Measurements from ENCODE around the gene FADS2. TPM values are rescaled to one million over a fixed set of nuclear protein-coding genes. Genes with fewer than 3 reads are reported as not detected.

FADS2 gene
- total RNA-seq = 10 to 100 TPM; 69.1 to 90.1 TPM

DNA sequence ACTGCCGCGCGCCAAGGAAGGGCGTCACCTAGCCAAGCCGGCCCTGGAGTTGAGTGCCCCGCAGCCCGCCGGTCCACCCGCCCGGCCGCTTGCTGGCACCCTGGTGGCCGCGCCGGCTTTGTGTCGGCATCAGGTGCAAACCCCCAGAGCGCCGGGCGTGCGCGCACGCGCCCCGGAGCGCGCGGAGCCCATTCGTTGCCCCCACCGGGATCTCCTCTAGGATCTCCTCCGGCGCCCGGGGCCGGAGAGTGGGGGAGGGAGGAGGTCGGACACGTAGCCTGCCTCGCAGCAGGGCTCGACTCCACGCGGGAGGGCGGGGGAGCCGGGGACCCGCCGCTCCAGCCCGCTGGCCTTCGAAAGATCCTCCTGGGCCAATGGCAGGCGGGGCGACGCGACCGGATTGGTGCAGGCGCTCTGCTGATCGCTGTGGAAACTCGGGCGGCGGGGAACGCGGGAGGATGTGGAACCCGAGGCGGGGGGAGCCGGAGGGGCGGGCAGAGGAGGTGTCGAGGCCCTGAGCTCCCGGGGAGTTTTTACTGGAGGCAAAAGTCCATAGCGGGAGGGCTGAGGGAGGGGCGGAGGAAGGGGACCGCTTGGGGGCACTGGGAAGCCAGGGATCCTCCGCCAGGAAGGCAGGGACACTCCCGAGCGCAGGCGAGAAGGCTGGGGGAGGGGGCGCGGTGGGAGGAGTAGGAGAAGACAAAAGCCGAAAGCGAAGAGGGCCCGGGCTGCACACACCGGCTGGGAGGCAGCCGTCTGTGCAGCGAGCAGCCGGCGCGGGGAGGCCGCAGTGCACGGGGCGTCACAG is at the start of gene FADS2:
Gene FADS2, plus strand, starts transcription at position 730 of the 808 bp plus-strand sequence. CDS start 91 bp downstream, outside the sequence.
- H3K4me3 Mint-ChIP-seq = peak within 1 kb of the TSS; percentile 82
- DNase-seq (ENCODE audit: low spot score) (peak; percentile 94), ATAC-seq (peak; percentile 90 to 93)
- H3K27ac Mint-ChIP-seq = peak within 1 kb of the TSS; percentile 51 to 87
- no peaks in the 10 kb centered on the region for H3K9me3 Mint-ChIP-seq
- no peaks in the 10 kb centered on the region for H3K27me3 Mint-ChIP-seq
- no peaks in the 10 kb centered on the region for H3K36me3 Mint-ChIP-seq
- H3K4me1 Mint-ChIP-seq (ENCODE audit: low read depth in 2 of 2) = peaks cover 22 to 38% of the 10 kb centered on the region in 2 donors

DNA sequence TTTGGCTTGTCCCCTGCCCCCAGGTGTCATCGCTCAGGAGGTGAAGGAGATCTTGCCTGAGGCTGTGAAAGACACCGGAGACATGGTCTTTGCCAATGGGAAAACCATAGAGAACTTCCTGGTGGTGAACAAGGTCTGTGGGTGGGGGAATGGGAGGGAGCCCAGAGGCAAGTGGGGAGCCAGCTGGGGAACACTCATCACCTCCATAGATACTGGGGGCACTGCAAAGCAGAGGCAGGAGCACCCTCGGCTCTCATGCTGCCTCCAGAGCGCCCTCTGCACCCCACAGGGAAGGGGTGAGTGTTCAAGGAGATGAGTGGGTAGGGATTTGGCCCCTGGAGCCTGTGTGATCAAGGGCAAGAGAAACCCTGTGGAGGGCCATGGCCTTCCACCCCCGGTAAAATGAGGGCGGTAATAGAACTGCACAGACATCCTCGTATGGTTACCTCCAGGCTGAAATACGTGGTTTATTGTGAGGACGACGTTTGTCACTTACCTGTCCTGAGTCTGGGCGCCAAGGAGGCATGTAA is 49.7 kb upstream of the FADS2 start:
- Mint-ChIP-seq H3K27ac (no peak overlapping the region), H3K9me3 (no peaks in the 10 kb centered on the region), H3K27me3 (no peaks in the 10 kb centered on the region), H3K36me3 (no peaks in the 10 kb centered on the region), H3K4me3 (no peak overlapping the region), H3K4me1 (ENCODE audit: low read depth in 2 of 2) (peaks cover 0 to 22% of the 10 kb centered on the region in 2 donors)
- DNase-seq (ENCODE audit: low spot score) (no peak), ATAC-seq (no peak)

DNA sequence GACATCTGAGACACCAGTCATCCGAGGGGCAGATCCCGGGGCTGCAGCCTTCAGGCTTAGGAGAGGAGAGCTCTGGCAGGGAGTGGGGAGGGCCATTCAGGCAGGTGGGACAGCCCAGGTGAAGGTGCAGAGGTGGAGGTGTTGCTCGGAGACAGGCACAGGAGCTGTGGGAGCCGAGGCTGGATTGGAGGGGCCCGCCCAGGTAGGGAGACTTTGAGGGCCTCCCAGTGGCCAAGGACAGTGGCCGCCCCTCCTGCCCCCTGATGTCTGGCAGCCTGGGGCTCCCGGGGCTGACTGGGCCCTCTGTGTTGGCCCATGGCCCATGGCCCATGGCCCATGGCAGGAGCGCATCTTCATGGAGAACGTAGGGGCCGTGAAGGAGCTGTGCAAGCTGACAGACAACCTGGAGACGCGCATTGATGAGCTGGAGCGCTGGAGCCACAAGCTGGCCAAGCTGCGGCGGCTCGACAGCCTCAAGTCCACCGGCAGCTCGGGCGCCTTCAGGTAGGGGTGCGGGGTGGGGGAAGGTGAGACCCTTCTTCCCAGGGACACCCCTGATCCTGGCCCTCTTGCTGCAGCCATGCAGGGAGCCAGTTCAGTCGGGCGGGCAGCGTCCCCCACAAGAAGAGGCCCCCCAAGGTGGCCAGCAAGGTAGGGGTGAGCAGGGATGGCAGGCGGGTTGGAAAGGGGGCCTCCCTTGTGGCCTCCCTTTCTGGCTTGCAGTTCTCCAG is 49.0 kb upstream of the FADS2 start:
- H3K9me3 Mint-ChIP-seq = no peaks in the 10 kb centered on the region
- no peaks in the 10 kb centered on the region for H3K36me3 Mint-ChIP-seq
- H3K27ac Mint-ChIP-seq = no peak overlapping the region
- no peaks in the 10 kb centered on the region for H3K27me3 Mint-ChIP-seq
- peaks cover 0 to 22% of the 10 kb centered on the region in 2 donors for H3K4me1 Mint-ChIP-seq (ENCODE audit: low read depth in 2 of 2)
- no peak overlapping the region for H3K4me3 Mint-ChIP-seq
- DNase-seq (ENCODE audit: low spot score) (no peak), ATAC-seq (no peak)

DNA sequence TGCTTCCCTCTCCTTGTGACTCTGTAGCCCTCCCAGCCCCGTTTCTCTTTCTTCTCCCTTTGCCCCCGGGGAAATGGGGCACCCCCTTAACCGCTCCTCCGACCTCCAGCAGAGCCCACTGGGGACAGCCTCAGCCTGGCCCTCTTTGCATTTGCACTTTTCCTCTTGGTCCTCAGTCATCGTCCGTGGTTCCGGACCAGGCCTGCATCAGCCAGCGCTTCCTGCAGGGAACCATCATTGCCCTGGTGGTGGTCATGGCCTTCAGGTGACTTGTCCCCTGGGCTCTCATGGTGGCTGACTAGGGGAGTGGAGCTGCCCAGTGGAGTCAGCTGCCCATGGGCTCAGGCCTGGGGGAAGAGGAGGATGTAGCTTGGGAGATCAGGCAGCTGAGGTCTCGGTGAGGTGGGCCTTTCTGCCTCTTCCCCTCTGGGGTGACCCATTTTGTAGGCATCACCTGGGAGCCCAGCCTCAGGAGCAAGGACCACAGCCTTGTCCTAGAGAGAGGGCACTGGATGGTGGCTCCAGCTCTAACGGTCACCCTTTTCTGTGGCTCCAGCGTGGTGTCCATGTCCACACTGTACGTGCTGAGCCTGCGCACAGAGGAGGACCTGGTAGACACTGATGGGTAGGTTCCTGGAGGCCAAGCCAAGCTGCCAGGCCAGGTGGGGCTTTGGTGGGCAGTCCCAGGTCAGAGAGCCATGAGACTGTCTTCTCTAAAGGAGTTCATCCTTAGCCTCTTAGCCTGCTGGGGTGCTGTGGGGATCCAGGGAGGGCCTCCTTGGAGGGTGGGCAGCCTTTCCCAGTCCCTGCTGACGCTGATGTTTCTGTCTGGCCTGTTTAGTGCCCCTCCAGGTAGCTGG is 48.2 kb upstream of the FADS2 start:
- Mint-ChIP-seq H3K36me3 (no peaks in the 10 kb centered on the region), H3K27me3 (no peaks in the 10 kb centered on the region), H3K4me3 (no peak overlapping the region), H3K27ac (no peak overlapping the region), H3K9me3 (no peaks in the 10 kb centered on the region), H3K4me1 (ENCODE audit: low read depth in 2 of 2) (peaks cover 0 to 21% of the 10 kb centered on the region in 2 donors)
- ATAC-seq (no peak), DNase-seq (ENCODE audit: low spot score) (no peak)

DNA sequence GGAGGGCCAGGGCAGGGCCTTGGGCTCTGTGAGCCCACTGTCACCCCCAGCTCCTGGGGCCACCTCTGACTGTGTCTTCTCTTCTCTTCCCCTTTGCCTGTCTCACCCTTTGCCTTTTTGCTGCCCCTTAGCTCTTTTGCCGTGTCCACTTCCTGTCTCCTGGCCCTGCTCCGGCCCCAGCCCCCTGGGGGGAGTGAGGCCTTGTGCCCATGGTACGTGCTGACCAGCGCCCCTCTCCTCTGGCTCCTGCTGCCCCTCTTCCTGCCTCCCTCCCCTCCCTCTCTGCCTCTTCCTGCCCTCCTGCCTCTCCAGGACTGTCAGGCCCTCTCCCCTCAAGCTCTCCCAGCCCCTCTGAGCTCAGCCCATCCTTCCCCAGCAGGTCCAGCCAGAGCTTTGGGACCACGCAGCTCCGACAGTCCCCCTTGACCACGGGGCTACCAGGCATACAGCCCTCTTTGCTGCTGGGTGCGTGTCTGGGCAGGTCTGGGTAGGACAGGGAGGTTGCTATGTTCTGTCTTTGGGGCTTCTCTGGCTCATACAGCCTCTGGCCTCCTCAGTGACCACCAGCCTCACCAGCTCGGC is 47.4 kb upstream of the FADS2 start:
- Mint-ChIP-seq H3K27me3 (no peaks in the 10 kb centered on the region), H3K4me1 (ENCODE audit: low read depth in 2 of 2) (peaks cover 0 to 18% of the 10 kb centered on the region in 2 donors), H3K9me3 (no peaks in the 10 kb centered on the region), H3K36me3 (no peaks in the 10 kb centered on the region), H3K4me3 (no peak overlapping the region), H3K27ac (no peak overlapping the region)
- DNase-seq (ENCODE audit: low spot score) = no peak
- no peak for ATAC-seq

DNA sequence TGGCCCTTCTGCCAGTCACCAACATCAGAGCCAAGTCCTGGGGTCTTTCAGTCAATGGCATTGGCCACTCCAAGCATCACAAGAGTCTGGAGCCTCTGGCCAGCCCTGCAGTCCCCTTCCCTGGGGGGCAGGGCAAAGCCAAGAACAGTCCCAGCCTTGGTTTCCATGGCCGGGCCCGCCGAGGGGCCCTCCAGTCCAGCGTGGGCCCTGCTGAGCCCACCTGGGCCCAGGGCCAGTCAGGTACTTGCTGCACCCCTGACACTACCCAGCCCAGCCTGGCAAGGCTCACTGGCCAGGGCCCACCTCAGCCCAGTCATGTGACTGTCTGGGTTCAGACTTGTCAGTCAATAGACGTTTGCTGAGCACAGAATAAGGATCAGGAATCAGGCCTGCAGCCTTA is 46.5 kb upstream of the FADS2 start:
- Mint-ChIP-seq H3K9me3 (no peaks in the 10 kb centered on the region), H3K27ac (no peak overlapping the region), H3K4me1 (ENCODE audit: low read depth in 2 of 2) (peaks cover 0 to 10% of the 10 kb centered on the region in 2 donors), H3K36me3 (no peaks in the 10 kb centered on the region), H3K27me3 (no peaks in the 10 kb centered on the region), H3K4me3 (no peak overlapping the region)
- no peak for ATAC-seq
- no peak for DNase-seq (ENCODE audit: low spot score)

DNA sequence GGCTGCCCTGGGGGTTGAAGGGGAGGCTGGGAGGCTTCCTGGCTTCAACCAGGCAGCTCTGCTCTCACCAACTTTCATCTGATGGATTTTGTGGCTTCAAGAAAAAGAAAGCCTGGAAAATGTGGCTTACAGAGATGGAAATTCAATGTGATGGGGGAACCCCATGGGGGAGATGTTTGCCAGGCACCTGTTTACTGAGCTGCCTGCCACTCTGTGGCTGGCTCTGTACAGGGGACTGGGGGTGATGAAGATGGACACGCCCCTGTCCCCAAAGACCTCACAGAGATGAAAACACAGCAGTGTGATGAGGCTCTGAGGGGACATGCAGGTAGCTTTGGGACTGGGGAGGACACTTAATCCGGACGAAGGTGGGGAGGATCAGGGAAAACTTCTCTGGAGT is 45.8 kb upstream of the FADS2 start:
- H3K27ac Mint-ChIP-seq = no peak overlapping the region

DNA sequence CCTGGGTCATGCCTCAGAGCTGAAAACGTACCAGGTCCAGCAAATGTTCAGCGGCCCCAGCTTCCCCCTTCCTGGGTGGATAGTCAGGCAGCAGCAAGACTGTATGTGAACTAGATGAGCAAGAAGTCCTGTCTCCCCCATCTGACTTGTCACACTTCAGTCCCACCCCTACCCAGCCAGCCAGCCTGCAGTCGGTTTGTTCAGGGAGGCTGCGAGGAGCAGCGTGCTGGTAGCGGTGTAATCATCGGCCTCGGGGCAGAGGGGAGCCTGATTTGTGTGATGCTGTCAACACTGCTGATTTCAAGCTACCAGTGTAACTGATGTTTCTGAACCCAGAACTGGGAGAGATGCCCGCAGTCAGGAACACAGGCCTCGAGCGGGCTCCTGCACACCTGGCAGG is 45.3 kb upstream of the FADS2 start:
- DNase-seq (ENCODE audit: low spot score) = no peak
- no peak overlapping the region for H3K4me3 Mint-ChIP-seq
- H3K9me3 Mint-ChIP-seq = no peaks in the 10 kb centered on the region
- no peak for ATAC-seq
- H3K4me1 Mint-ChIP-seq (ENCODE audit: low read depth in 2 of 2) = peaks cover 0 to 7% of the 10 kb centered on the region in 2 donors
- H3K27ac Mint-ChIP-seq = no peak overlapping the region
- H3K27me3 Mint-ChIP-seq = no peaks in the 10 kb centered on the region
- no peaks in the 10 kb centered on the region for H3K36me3 Mint-ChIP-seq

More for the DNA sequence above, 45.8 kb upstream of the FADS2 start:
- Mint-ChIP-seq H3K4me1 (ENCODE audit: low read depth in 2 of 2) (peaks cover 0 to 8% of the 10 kb centered on the region in 2 donors), H3K27me3 (no peaks in the 10 kb centered on the region), H3K9me3 (no peaks in the 10 kb centered on the region), H3K36me3 (no peaks in the 10 kb centered on the region), H3K4me3 (no peak overlapping the region)
- DNase-seq (ENCODE audit: low spot score) (no peak), ATAC-seq (no peak)

DNA sequence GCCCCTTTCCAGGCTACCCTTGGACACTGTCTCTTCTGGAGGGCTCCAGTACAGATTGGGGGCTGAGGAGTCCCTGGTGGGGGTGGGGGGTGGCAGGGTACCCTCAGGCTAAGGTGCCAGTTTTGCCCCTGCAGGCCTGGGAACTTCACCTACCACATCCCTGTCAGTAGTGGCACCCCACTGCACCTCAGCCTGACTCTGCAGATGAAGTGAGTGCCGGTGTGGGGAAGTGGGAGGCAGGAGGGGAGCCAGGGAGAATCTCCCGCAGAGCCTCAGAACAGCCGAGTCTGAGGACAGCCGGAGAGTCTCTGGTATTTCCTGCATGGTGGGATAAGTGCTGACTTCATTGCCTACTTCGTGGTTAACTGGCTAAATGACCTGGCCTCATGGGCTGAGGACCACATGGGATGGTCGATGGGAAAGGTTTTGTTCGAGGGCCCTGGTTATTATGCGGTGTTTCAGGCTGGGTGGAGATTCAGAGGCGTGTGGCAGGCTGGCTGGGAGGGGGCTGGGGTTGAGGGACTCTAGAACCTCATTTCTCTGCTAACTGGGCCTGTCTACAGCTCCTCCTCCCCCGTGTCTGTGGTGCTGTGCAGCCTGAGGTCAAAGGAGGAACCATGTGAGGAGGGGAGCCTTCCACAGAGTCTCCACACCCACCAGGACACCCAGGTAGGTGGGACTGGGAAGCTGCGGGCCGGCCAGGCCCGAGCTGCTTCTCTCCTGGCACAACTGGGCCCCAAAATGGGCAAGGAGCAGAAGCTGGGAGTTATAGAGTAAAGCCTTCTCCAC is 44.2 kb upstream of the FADS2 start:
- Mint-ChIP-seq H3K4me1 (ENCODE audit: low read depth in 2 of 2) (peaks cover 0 to 13% of the 10 kb centered on the region in 2 donors), H3K36me3 (no peaks in the 10 kb centered on the region), H3K9me3 (no peaks in the 10 kb centered on the region), H3K4me3 (no peak overlapping the region), H3K27me3 (no peaks in the 10 kb centered on the region), H3K27ac (peak overlapping the region in 1 of 2 donors; percentile 23)
- ATAC-seq (no peak), DNase-seq (ENCODE audit: low spot score) (no peak)

DNA sequence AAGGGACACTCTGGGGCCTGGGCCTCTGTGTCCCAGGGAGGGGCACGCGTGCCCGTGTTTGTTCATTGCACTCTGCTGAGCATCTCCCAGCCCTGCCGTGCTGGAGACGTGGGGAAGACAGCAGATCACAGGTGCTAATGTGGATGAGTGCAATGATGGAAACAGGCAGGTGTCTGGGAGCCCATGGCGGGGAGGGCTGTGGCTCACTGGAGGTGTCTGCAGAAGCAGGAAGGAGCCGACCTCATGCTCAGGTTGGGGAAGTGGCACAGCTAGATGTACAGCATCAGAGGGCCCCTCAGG is 43.6 kb upstream of the FADS2 start:
- Mint-ChIP-seq H3K27ac (peak overlapping the region in 1 of 2 donors; percentile 23), H3K36me3 (no peaks in the 10 kb centered on the region)

DNA sequence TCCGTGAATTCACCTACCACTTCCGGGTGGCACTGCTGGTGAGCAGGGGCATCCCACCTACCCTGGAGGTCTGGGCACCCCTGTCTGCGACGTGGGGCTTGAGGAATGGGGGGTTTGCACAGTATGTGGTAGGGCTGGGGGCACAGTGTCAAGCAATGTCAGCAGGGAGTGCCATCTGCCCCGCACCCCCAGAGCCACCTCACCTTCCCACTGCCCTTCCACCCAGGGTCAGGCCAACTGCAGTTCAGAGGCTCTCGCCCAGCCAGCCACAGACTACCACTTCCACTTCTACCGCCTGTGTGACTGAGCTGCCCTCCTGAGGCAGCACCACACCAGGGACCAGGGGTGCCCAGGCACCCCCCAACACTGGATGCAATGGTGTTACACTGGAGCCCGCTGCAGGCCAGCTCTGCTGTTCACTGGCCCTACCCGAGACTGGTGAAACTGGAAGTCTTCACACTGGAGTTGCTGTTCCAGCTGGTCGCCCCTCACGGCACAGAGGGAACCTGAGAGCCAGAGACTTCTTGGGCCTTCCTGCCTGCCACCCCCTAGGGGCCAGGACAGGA is 42.2 kb upstream of the FADS2 start:
- DNase-seq (ENCODE audit: low spot score) (no peak), ATAC-seq (no peak)
- H3K27me3 Mint-ChIP-seq = no peaks in the 10 kb centered on the region
- no peak overlapping the region for H3K4me3 Mint-ChIP-seq
- H3K27ac Mint-ChIP-seq = no peak overlapping the region
- peaks cover 4% of the 10 kb centered on the region for H3K36me3 Mint-ChIP-seq
- H3K9me3 Mint-ChIP-seq = no peaks in the 10 kb centered on the region
- peaks cover 0 to 23% of the 10 kb centered on the region in 2 donors for H3K4me1 Mint-ChIP-seq (ENCODE audit: low read depth in 2 of 2)

More for the DNA sequence above, 43.6 kb upstream of the FADS2 start:
- peaks cover 0 to 16% of the 10 kb centered on the region in 2 donors for H3K4me1 Mint-ChIP-seq (ENCODE audit: low read depth in 2 of 2)
- DNase-seq (ENCODE audit: low spot score) (no peak), ATAC-seq (no peak)
- H3K27me3 Mint-ChIP-seq = no peaks in the 10 kb centered on the region
- H3K9me3 Mint-ChIP-seq = no peaks in the 10 kb centered on the region
- H3K4me3 Mint-ChIP-seq = no peak overlapping the region

DNA sequence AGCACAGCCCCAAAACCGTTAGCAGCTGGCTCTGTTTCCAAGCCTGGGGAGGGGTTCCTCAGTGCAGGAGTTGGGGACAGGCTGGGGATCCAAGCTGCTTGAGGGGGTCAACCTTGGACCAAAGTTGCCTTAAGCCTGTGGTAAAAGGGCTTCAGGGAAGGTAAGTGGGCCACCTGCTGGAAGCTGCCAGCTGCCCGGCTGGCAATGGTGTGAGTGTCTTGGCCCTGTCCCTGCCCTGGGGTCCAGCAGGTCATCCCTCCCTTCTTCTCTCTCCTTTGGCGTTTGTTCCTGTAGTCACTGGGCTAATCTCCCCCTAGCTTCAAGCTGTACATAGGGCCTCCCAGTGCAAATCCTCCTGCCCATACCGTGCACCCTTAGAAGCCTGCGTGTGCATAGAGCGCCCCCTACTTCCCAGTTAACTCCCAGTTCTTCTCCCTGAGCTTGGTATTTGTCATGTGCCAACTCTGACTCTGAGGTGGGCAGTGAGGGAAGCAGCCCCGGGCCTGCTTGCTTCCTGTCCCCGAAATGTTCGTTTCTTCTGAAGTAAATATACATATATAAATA is 40.1 kb upstream of the FADS2 start:
- Mint-ChIP-seq H3K4me1 (ENCODE audit: low read depth in 2 of 2) (peaks cover 9 to 31% of the 10 kb centered on the region in 2 donors), H3K27me3 (no peaks in the 10 kb centered on the region), H3K4me3 (no peak overlapping the region), H3K27ac (no peak overlapping the region), H3K9me3 (no peaks in the 10 kb centered on the region), H3K36me3 (peaks cover 12% of the 10 kb centered on the region)
- no peak for ATAC-seq
- DNase-seq (ENCODE audit: low spot score) = no peak

Data from natural killer cell treated with Interleukin-12 subunit alpha and Interleukin-12 subunit beta and Interleukin-15 and Interleukin-18, amount 100 ng/mL, for 72 hours (primary cell).